ENCODE measurements around the gene CPOX.

The CPOX gene

DNA sequence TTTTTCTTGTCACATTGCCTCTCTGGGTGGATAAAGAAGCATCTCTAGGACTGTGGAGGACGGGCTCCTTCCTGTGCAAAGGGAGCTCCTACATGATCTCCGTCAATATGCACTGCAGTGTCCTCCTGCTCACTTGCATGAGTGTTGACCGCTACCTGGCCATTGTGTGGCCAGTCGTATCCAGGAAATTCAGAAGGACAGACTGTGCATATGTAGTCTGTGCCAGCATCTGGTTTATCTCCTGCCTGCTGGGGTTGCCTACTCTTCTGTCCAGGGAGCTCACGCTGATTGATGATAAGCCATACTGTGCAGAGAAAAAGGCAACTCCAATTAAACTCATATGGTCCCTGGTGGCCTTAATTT is 61.2 kb downstream of the CPOX start:
- Histone ChIP-seq H3K36me3 (ENCODE audit: control insufficient read depth in 2 of 2, insufficient read depth in 1 of 2, low read length in 2 of 2) (no peaks in the 10 kb centered on the region), H3K9me3 (ENCODE audit: control insufficient read depth, insufficient read depth, low read depth, low read length) (no peaks in the 10 kb centered on the region), H3K27ac (ENCODE audit: extremely low read depth, low read depth, low read length) (no peak overlapping the region), H3K4me1 (ENCODE audit: control insufficient read depth, insufficient read depth, low read length) (no peaks in the 10 kb centered on the region), H3K4me3 (ENCODE audit: low read depth, low read length) (no peak overlapping the region)
- ChIA-PET CTCF (no interaction called here), POLR2A (no interaction called here)
- TF ChIP-seq, protein P1, sequence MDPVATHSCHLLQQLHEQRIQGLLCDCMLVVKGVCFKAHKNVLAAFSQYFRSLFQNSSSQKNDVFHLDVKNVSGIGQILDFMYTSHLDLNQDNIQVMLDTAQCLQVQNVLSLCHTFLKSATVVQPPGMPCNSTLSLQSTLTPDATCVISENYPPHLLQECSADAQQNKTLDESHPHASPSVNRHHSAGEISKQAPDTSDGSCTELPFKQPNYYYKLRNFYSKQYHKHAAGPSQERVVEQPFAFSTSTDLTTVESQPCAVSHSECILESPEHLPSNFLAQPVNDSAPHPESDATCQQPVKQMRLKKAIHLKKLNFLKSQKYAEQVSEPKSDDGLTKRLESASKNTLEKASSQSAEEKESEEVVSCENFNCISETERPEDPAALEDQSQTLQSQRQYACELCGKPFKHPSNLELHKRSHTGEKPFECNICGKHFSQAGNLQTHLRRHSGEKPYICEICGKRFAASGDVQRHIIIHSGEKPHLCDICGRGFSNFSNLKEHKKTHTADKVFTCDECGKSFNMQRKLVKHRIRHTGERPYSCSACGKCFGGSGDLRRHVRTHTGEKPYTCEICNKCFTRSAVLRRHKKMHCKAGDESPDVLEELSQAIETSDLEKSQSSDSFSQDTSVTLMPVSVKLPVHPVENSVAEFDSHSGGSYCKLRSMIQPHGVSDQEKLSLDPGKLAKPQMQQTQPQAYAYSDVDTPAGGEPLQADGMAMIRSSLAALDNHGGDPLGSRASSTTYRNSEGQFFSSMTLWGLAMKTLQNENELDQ (tag by site-specific recombination; IDR thresholded peaks at IDR 0.05; ENCODE audit: low read depth), result no peak
- TF ChIP-seq ZNF664 (tag by site-specific recombination; IDR thresholded peaks at IDR 0.05) (no peak), ZBTB1 (tag by site-specific recombination; IDR thresholded peaks at IDR 0.05) (no peak), ZNF16 (tag by site-specific recombination; IDR thresholded peaks at IDR 0.05; ENCODE audit: low read depth) (no peak), ZNF701 (tag by site-specific recombination; IDR thresholded peaks at IDR 0.05) (no peak), ZNF10 (tag by site-specific recombination; IDR thresholded peaks at IDR 0.05) (no peak), ZNF350 (tag by site-specific recombination; IDR thresholded peaks at IDR 0.05) (no peak), IKZF3 (tag by site-specific recombination; IDR thresholded peaks at IDR 0.05) (no peak), ZSCAN16 (tag by site-specific recombination; IDR thresholded peaks at IDR 0.05) (no peak), HOXC10 (CRISPR knock-in tag; IDR thresholded peaks at IDR 0.05) (no peak), ZNF426 (tag by site-specific recombination; IDR thresholded peaks at IDR 0.05) (no peak), ZNF140 (tag by site-specific recombination; IDR thresholded peaks at IDR 0.05) (no peak)
- TF ChIP-seq, protein P2, sequence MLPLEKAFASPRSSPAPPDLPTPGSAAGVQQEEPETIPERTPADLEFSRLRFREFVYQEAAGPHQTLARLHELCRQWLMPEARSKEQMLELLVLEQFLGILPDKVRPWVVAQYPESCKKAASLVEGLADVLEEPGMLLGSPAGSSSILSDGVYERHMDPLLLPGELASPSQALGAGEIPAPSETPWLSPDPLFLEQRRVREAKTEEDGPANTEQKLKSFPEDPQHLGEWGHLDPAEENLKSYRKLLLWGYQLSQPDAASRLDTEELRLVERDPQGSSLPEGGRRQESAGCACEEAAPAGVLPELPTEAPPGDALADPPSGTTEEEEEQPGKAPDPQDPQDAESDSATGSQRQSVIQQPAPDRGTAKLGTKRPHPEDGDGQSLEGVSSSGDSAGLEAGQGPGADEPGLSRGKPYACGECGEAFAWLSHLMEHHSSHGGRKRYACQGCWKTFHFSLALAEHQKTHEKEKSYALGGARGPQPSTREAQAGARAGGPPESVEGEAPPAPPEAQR (tag by site-specific recombination; IDR thresholded peaks at IDR 0.05), result no peak
- TF ChIP-seq, protein P3, sequence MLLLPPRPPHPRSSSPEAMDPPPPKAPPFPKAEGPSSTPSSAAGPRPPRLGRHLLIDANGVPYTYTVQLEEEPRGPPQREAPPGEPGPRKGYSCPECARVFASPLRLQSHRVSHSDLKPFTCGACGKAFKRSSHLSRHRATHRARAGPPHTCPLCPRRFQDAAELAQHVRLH (tag by site-specific recombination; IDR thresholded peaks at IDR 0.05), result no peak
- TF ChIP-seq, protein P4, sequence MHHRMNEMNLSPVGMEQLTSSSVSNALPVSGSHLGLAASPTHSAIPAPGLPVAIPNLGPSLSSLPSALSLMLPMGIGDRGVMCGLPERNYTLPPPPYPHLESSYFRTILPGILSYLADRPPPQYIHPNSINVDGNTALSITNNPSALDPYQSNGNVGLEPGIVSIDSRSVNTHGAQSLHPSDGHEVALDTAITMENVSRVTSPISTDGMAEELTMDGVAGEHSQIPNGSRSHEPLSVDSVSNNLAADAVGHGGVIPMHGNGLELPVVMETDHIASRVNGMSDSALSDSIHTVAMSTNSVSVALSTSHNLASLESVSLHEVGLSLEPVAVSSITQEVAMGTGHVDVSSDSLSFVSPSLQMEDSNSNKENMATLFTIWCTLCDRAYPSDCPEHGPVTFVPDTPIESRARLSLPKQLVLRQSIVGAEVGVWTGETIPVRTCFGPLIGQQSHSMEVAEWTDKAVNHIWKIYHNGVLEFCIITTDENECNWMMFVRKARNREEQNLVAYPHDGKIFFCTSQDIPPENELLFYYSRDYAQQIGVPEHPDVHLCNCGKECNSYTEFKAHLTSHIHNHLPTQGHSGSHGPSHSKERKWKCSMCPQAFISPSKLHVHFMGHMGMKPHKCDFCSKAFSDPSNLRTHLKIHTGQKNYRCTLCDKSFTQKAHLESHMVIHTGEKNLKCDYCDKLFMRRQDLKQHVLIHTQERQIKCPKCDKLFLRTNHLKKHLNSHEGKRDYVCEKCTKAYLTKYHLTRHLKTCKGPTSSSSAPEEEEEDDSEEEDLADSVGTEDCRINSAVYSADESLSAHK (tag by site-specific recombination; IDR thresholded peaks at IDR 0.05), result no peak
- TF ChIP-seq, protein P5, sequence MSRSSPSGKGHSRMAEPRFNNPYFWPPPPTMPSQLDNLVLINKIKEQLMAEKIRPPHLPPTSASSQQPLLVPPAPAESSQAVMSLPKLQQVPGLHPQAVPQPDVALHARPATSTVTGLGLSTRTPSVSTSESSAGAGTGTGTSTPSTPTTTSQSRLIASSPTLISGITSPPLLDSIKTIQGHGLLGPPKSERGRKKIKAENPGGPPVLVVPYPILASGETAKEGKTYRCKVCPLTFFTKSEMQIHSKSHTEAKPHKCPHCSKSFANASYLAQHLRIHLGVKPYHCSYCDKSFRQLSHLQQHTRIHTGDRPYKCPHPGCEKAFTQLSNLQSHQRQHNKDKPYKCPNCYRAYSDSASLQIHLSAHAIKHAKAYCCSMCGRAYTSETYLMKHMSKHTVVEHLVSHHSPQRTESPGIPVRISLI (tag by site-specific recombination; IDR thresholded peaks at IDR 0.05), result no peak

DNA sequence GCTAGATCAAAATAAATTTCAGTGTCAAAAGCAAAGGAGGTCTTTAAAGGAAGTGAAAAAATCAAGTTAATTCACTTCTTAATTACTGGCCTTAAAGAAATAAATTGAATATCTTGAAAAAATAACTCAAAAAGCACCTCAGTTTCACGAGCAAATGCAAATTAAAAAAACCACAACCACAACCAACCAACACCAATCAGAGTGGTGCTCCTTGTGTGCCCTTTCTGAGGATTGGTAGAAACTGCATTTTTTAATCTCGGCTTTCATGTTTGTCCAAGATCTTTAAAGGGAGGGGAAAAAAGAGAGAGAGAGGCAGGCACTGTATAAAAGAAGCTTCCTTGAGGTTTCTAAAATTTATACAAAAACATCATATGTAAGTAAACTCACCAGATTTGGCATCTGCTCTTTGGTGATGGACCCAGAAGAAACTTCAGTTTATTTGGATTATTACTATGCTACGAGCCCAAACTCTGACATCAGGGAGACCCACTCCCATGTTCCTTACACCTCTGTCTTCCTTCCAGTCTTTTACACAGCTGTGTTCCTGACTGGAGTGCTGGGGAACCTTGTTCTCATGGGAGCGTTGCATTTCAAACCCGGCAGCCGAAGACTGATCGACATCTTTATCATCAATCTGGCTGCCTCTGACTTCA is 61.7 kb downstream of the CPOX start, which contains the start of gene GPR15:
GPR15 (plus strand) TSS at position 357 of the 653 bp plus-strand sequence; CDS start at position 413, 56 bp downstream.
- H3K9me3 ChIP-seq (ENCODE audit: control insufficient read depth, insufficient read depth, low read depth, low read length), result no peaks in the 10 kb centered on the region
- no peaks in the 10 kb centered on the region for H3K4me1 ChIP-seq (ENCODE audit: control insufficient read depth, insufficient read depth, low read length)
- H3K27ac ChIP-seq (ENCODE audit: extremely low read depth, low read depth, low read length), result no peak within 1 kb of the TSS
- TF ChIP-seq ZNF664 (tag by site-specific recombination; IDR thresholded peaks at IDR 0.05) (no peak), ZNF548 (tag by site-specific recombination; IDR thresholded peaks at IDR 0.05) (no peak), ZNF404 (tag by site-specific recombination; IDR thresholded peaks at IDR 0.05) (no peak), ZNF747 (tag by site-specific recombination; IDR thresholded peaks at IDR 0.05) (no peak), ZNF335 (tag by site-specific recombination; conservative IDR thresholded peaks at IDR 0.05) (no peak), HOXA7 (CRISPR knock-in tag; IDR thresholded peaks at IDR 0.05; ENCODE audit: borderline replicate concordance) (no peak), ZFHX2 (tag by site-specific recombination; conservative IDR thresholded peaks at IDR 0.05) (no peak), ZNF274 (IDR thresholded peaks at IDR 0.05; ENCODE audit: low read length) (no peak), ZNF274 (tag by site-specific recombination; IDR thresholded peaks at IDR 0.05; ENCODE audit: borderline replicate concordance) (no peak), ZNF202 (tag by site-specific recombination; IDR thresholded peaks at IDR 0.05; ENCODE audit: borderline replicate concordance) (no peak), SETDB1 (IDR thresholded peaks at IDR 0.05; ENCODE audit: insufficient read length, low read length) (no peak), KLF16 (tag by site-specific recombination; IDR thresholded peaks at IDR 0.05) (no peak)
- TF ChIP-seq, protein P6, sequence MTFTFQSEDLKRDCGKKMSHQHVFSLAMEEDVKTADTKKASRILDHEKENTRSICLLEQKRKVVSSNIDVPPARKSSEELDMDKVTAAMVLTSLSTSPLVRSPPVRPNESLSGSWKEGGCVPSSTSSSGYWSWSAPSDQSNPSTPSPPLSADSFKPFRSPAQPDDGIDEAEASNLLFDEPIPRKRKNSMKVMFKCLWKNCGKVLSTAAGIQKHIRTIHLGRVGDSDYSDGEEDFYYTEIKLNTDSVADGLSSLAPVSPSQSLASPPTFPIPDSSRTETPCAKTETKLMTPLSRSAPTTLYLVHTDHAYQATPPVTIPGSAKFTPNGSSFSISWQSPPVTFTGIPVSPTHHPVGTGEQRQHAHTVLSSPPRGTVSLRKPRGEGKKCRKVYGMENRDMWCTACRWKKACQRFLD (tag by site-specific recombination; IDR thresholded peaks at IDR 0.05), result no peak
- ChIA-PET CTCF (no interaction called here), POLR2A (no interaction called here)
- H3K36me3 ChIP-seq (ENCODE audit: control insufficient read depth in 2 of 2, insufficient read depth in 1 of 2, low read length in 2 of 2), result no peaks in the 10 kb centered on the region
- no peak within 1 kb of the TSS for H3K4me3 ChIP-seq (ENCODE audit: low read depth, low read length)

All from HEK293 (cell line).